Kidney (tissue), 14 donors: ENCODE data around the gene RYR2. TPM values are rescaled to one million over a fixed set of nuclear protein-coding genes. Genes with fewer than 3 reads are reported as not detected.

Experiments
- DNase-seq, 5 donors: peaks; one replicate each; pipeline ENCODE4 v3.0.0-alpha.2; 2013 to 2020
- FAIRE-seq: peaks from 2 replicates; lab custom pipeline; 2012; peaks lifted over from hg19 to GRCh38; lab: Jason Lieb, UNC
- H3K27ac ChIP-seq, 2 donors: one replicate each; pipeline ENCODE4 v1.7.0; 2013; ENCODE audit warnings: low read depth in 2 of 2, low read length in 2 of 2, inconsistent platforms in 1 of 2
- H3K27me3 ChIP-seq: one replicate; pipeline ENCODE4 v1.7.1; 2013; ENCODE audit warnings: low read length, inconsistent platforms; ENCODE audit not compliant: control insufficient read depth, insufficient read depth
- H3K36me3 ChIP-seq, 3 donors: one replicate each; pipeline versions ENCODE4 v1.7.0 to v1.7.1; 2013; ENCODE audit warnings: low read length in 3 of 3, control low read depth in 1 of 3, inconsistent platforms in 1 of 3; ENCODE audit not compliant: insufficient read depth in 3 of 3, control insufficient read depth in 2 of 3
- H3K4me1 ChIP-seq, 3 donors: one replicate each; pipeline versions ENCODE4 v1.7.0 to v1.7.1; 2013; ENCODE audit warnings: low read length in 3 of 3, inconsistent platforms in 1 of 3, low read depth in 1 of 3; ENCODE audit not compliant: control insufficient read depth in 2 of 3, insufficient read depth in 2 of 3
- H3K4me3 ChIP-seq, 3 donors: one replicate each; pipeline versions ENCODE4 v1.7.0 to v1.8.1; 2013; ENCODE audit warnings: low read length in 3 of 3, control low read depth in 1 of 3, inconsistent platforms in 1 of 3
- H3K9ac ChIP-seq, 3 donors: one replicate each; pipeline versions ENCODE4 v1.7.0 to v1.7.1; 2013; ENCODE audit warnings: low read length in 3 of 3, control low read depth in 1 of 3, inconsistent platforms in 1 of 3
- H3K9me3 ChIP-seq, 3 donors: one replicate each; pipeline versions ENCODE4 v1.7.0 to v1.7.1; 2013; ENCODE audit warnings: low read length in 3 of 3, control low read depth in 1 of 3, inconsistent platforms in 1 of 3; ENCODE audit not compliant: control insufficient read depth in 2 of 3, insufficient read depth in 1 of 3
- intact Hi-C: fragments of 100-400 bp; cut with DNase I; formaldehyde crosslinking; loops from one replicate; pipeline ENCODE4 v1.11.1; 2022
- polyA plus RNA-seq: library from polyadenylated mRNA; stranded (reverse); fragments of 350-450 nt; fragmentation: Illumina TruSeq; extraction: RNeasy Lipid Tissue Mini Kit (QIAGEN cat#74804); gene quantifications from one replicate; pipeline ENCODE4 v1.2.3, GENCODE V29; 2014; ENCODE audit warnings: low read depth, low replicate concordance; ENCODE audit not compliant: insufficient read depth
- total RNA-seq: library from RNA; stranded (reverse); fragmentation: NEBNext Ultra II Directional; extraction: Animal tissue kit (Norgen Biotek cat#: 25700); gene quantifications from one replicate; pipeline ENCODE4 v1.2.1, GENCODE V29; 2021
- TF ChIP-seq, protein P1 (sequence below): IDR thresholded peaks from 3 replicates; pipeline ENCODE4 v1.5.1; 2012; ENCODE audit warnings: mild to moderate bottlenecking, moderate library complexity, borderline replicate concordance; ENCODE audit not compliant: insufficient read depth; ENCODE audit errors: extremely low read depth
- donor health status: control.
- donor health status: control.
- donor health status: control.
- donor health status: control.
- donor health status: control.
- donor health status: DM: yes; HTN: yes; CAD: no.
- donor health status: Normal renal cell carcinoma (clear cell type).

The RYR2 gene
- total and polyA plus RNA-seq, 2 donors from 2014 or later = 0.28 to 0.60 TPM

GRCh38 chr1:237211031-237211430 lies 169.0 kb downstream of the RYR2 start:
- Histone ChIP-seq H3K36me3 (no peaks in the 10 kb centered on the region), H3K4me1 (no peaks in the 10 kb centered on the region), H3K27me3 (no peaks in the 10 kb centered on the region), H3K27ac (no peak overlapping the region), H3K4me3 (no peak overlapping the region), H3K9me3 (no peaks in the 10 kb centered on the region), H3K9ac (no peak overlapping the region)
- DNase-seq (no peak), FAIRE-seq (no peak)
- intact Hi-C loops = no loop called here
- TF ChIP-seq, protein P1, sequence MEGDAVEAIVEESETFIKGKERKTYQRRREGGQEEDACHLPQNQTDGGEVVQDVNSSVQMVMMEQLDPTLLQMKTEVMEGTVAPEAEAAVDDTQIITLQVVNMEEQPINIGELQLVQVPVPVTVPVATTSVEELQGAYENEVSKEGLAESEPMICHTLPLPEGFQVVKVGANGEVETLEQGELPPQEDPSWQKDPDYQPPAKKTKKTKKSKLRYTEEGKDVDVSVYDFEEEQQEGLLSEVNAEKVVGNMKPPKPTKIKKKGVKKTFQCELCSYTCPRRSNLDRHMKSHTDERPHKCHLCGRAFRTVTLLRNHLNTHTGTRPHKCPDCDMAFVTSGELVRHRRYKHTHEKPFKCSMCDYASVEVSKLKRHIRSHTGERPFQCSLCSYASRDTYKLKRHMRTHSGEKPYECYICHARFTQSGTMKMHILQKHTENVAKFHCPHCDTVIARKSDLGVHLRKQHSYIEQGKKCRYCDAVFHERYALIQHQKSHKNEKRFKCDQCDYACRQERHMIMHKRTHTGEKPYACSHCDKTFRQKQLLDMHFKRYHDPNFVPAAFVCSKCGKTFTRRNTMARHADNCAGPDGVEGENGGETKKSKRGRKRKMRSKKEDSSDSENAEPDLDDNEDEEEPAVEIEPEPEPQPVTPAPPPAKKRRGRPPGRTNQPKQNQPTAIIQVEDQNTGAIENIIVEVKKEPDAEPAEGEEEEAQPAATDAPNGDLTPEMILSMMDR = no peak

DNA sequence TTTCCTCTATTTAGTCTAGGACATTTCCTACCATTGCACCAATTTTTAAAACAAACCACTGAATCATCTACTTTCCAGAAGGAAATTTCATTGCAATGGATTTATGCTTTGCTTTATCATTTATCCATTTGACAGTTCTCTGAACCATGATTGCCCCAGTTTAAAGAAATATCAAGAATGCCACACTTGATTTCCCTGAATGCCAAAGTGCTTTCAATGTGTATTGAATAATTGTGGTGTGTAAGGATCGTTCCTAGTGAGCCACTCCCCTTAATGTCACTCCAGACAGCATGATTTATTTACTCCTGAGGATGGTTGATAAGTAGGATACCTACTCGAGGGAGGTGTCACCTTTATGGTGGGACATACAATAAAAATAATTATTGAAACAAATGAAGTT lies 169.6 kb downstream of the RYR2 start:
- H3K36me3 ChIP-seq = no peaks in the 10 kb centered on the region
- H3K4me3 ChIP-seq = no peak overlapping the region
- H3K9ac ChIP-seq = no peak overlapping the region
- no peaks in the 10 kb centered on the region for H3K27me3 ChIP-seq
- no peaks in the 10 kb centered on the region for H3K9me3 ChIP-seq
- FAIRE-seq = no peak
- H3K27ac ChIP-seq = no peak overlapping the region
- TF ChIP-seq, protein P1 = no peak
- H3K4me1 ChIP-seq = no peaks in the 10 kb centered on the region
- intact Hi-C loops = no loop called here
- DNase-seq = no peak

GRCh38 chr1:237219751-237220642 lies 178.0 kb downstream of the RYR2 start:
- DNase-seq = peak in 2 of 5 donors; percentile 15 to 53
- Histone ChIP-seq H3K27me3 (no peaks in the 10 kb centered on the region), H3K4me3 (no peak overlapping the region), H3K27ac (peak overlapping the region in 1 of 2 donors; percentile 47), H3K36me3 (no peaks in the 10 kb centered on the region), H3K9ac (no peak overlapping the region), H3K4me1 (peaks cover 0 to 3% (median 0%) of the 10 kb centered on the region in 3 donors), H3K9me3 (no peaks in the 10 kb centered on the region)
- TF ChIP-seq, protein P1 = no peak
- intact Hi-C loops = no loop called here
- FAIRE-seq = no peak
